Measurements from ENCODE around the gene MAP1LC3A. TPM values are rescaled to one million over a fixed set of nuclear protein-coding genes. Genes with fewer than 3 reads are reported as not detected.

The MAP1LC3A gene
- total and polyA plus RNA-seq, 4 donors = 4.9 to 38.8 (median 12.7) TPM

DNA sequence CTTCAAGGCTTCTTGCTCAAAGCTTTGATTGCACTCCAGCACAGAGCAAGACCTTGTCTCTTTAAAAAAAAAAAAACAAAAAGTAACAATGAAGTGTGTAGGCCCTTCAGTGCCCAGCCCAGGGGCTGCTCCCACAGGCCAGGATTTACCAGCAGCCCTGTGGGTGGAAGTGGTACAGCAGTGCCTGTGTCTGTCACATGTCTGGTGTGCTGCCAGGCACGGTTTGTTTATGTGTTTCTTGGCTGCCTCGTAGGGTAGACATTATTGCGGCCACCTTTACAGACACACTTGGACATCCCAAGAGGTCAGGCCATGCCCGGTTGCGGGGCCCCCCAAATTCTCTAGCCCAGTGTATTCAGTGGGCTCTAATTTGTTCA, 29.6 kb upstream of the MAP1LC3A start:
- 56% methylated on average over 5 of the region's 5 CpGs for WGBS
- Histone ChIP-seq H3K27me3 (ENCODE audit: control insufficient read depth in 4 of 4, insufficient read depth in 4 of 4, low read length in 3 of 4) (no peaks in the 10 kb centered on the region), H3K36me3 (ENCODE audit: control insufficient read depth in 4 of 4, insufficient read depth in 3 of 4, low read depth in 1 of 4, low read length in 3 of 4) (peaks cover 2 to 33% (median 23%) of the 10 kb centered on the region in 4 donors), H3K4me1 (ENCODE audit: control insufficient read depth in 4 of 4, insufficient read depth in 4 of 4, low read length in 3 of 4) (peaks cover 0 to 10% (median 2%) of the 10 kb centered on the region in 4 donors), H3K9ac (ENCODE audit: low read depth in 1 of 2, low read length in 2 of 2) (no peak overlapping the region), H3K9me3 (ENCODE audit: control insufficient read depth in 4 of 4, low read length in 3 of 4) (no peaks in the 10 kb centered on the region), H3K27ac (ENCODE audit: low read depth in 1 of 2, low read length in 2 of 2) (no peak overlapping the region), H3K4me3 (ENCODE audit: low read depth in 1 of 3, low read length in 3 of 3) (no peak overlapping the region)
- TF ChIP-seq HNF4A (conservative IDR thresholded peaks at IDR 0.05) (no peak), RAD21 (IDR thresholded peaks at IDR 0.05) (peak in 1 of 2 donors; percentile 6), FOXA2 (IDR thresholded peaks at IDR 0.05) (no peak), SP1 (IDR thresholded peaks at IDR 0.05) (no peak), RXRA (IDR thresholded peaks at IDR 0.05) (no peak)
- TF ChIP-seq, protein P1, sequence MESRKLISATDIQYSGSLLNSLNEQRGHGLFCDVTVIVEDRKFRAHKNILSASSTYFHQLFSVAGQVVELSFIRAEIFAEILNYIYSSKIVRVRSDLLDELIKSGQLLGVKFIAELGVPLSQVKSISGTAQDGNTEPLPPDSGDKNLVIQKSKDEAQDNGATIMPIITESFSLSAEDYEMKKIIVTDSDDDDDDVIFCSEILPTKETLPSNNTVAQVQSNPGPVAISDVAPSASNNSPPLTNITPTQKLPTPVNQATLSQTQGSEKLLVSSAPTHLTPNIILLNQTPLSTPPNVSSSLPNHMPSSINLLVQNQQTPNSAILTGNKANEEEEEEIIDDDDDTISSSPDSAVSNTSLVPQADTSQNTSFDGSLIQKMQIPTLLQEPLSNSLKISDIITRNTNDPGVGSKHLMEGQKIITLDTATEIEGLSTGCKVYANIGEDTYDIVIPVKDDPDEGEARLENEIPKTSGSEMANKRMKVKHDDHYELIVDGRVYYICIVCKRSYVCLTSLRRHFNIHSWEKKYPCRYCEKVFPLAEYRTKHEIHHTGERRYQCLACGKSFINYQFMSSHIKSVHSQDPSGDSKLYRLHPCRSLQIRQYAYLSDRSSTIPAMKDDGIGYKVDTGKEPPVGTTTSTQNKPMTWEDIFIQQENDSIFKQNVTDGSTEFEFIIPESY (IDR thresholded peaks at IDR 0.05) = no peak
- DNase-seq (ENCODE audit: low spot score) = no peak

DNA sequence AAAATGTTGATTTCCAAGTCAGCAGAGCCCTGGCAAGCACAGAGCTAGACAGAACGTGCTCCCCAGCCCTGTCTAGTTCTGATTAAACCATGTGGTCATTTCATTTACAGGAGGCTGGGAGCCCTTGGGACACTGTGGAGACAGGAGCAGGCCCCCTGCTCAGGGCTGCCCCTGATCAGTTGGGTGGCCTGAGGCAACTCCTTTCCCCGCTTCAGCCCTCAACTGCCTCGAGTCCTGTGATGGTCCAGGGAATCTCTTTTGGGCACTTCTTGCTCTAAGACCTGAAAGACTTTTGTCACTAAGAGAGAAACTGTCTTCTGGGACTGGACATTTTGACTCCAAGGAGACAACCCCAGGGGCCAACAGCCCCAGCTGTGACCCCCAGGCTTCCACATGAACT, 28.8 kb upstream of the MAP1LC3A start:
- H3K4me3 ChIP-seq (ENCODE audit: low read depth in 1 of 3, low read length in 3 of 3) = no peak overlapping the region
- no peak overlapping the region for H3K9ac ChIP-seq (ENCODE audit: low read depth in 1 of 2, low read length in 2 of 2)
- H3K9me3 ChIP-seq (ENCODE audit: control insufficient read depth in 4 of 4, low read length in 3 of 4) = no peaks in the 10 kb centered on the region
- 89% methylated on average over 3 of the region's 3 CpGs for WGBS
- TF ChIP-seq HNF4G (IDR thresholded peaks at IDR 0.05) = no peak
- TF ChIP-seq NR2F2 (IDR thresholded peaks at IDR 0.05) = no peak
- no peak for TF ChIP-seq RAD21 (IDR thresholded peaks at IDR 0.05)
- TF ChIP-seq TAF1 (conservative IDR thresholded peaks at IDR 0.05) = no peak
- no peak for TF ChIP-seq EGR1 (IDR thresholded peaks at IDR 0.05; ENCODE audit: low read depth in 2 of 2)
- no peak for DNase-seq (ENCODE audit: low spot score)
- H3K36me3 ChIP-seq (ENCODE audit: control insufficient read depth in 4 of 4, insufficient read depth in 3 of 4, low read depth in 1 of 4, low read length in 3 of 4) = peaks cover 3 to 38% (median 28%) of the 10 kb centered on the region in 4 donors
- H3K27ac ChIP-seq (ENCODE audit: low read depth in 1 of 2, low read length in 2 of 2) = no peak overlapping the region
- no peaks in the 10 kb centered on the region for H3K27me3 ChIP-seq (ENCODE audit: control insufficient read depth in 4 of 4, insufficient read depth in 4 of 4, low read length in 3 of 4)
- H3K4me1 ChIP-seq (ENCODE audit: control insufficient read depth in 4 of 4, insufficient read depth in 4 of 4, low read length in 3 of 4) = peaks cover 0 to 10% (median 2%) of the 10 kb centered on the region in 4 donors

DNA sequence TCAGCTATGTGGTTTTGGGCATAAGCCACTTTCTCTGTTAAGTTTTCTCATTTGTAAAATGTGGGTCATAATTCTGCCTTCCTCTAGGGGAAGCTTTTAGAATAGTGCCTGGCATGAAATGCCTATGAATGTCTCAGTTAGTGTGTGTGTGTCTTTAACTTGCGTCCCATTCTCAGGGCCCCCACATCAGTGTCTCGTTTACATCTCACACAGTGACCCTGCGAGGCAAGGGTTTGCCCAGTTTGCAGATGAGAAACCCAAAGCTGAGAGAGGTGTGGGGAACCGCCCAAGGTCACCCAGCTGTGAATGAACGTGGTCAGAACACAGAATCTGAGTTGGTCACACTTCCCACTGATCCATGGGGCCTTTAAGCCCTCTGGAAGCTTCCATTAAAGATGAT, 28.2 kb upstream of the MAP1LC3A start:
- peaks cover 4 to 44% (median 34%) of the 10 kb centered on the region in 4 donors for H3K36me3 ChIP-seq (ENCODE audit: control insufficient read depth in 4 of 4, insufficient read depth in 3 of 4, low read depth in 1 of 4, low read length in 3 of 4)
- 87% methylated on average over 5 of the region's 5 CpGs for WGBS
- H3K27me3 ChIP-seq (ENCODE audit: control insufficient read depth in 4 of 4, insufficient read depth in 4 of 4, low read length in 3 of 4) = no peaks in the 10 kb centered on the region
- TF ChIP-seq HNF4A (conservative IDR thresholded peaks at IDR 0.05) = no peak
- TF ChIP-seq SP1 (IDR thresholded peaks at IDR 0.05) = no peak
- TF ChIP-seq, protein P2, sequence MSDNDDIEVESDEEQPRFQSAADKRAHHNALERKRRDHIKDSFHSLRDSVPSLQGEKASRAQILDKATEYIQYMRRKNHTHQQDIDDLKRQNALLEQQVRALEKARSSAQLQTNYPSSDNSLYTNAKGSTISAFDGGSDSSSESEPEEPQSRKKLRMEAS (IDR thresholded peaks at IDR 0.05) = no peak
- TF ChIP-seq RXRA (IDR thresholded peaks at IDR 0.05) = no peak
- TF ChIP-seq, protein P3, sequence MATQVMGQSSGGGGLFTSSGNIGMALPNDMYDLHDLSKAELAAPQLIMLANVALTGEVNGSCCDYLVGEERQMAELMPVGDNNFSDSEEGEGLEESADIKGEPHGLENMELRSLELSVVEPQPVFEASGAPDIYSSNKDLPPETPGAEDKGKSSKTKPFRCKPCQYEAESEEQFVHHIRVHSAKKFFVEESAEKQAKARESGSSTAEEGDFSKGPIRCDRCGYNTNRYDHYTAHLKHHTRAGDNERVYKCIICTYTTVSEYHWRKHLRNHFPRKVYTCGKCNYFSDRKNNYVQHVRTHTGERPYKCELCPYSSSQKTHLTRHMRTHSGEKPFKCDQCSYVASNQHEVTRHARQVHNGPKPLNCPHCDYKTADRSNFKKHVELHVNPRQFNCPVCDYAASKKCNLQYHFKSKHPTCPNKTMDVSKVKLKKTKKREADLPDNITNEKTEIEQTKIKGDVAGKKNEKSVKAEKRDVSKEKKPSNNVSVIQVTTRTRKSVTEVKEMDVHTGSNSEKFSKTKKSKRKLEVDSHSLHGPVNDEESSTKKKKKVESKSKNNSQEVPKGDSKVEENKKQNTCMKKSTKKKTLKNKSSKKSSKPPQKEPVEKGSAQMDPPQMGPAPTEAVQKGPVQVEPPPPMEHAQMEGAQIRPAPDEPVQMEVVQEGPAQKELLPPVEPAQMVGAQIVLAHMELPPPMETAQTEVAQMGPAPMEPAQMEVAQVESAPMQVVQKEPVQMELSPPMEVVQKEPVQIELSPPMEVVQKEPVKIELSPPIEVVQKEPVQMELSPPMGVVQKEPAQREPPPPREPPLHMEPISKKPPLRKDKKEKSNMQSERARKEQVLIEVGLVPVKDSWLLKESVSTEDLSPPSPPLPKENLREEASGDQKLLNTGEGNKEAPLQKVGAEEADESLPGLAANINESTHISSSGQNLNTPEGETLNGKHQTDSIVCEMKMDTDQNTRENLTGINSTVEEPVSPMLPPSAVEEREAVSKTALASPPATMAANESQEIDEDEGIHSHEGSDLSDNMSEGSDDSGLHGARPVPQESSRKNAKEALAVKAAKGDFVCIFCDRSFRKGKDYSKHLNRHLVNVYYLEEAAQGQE (IDR thresholded peaks at IDR 0.05) = no peak
- no peak for TF ChIP-seq HNF4G (IDR thresholded peaks at IDR 0.05)
- TF ChIP-seq FOXA2 (IDR thresholded peaks at IDR 0.05) = no peak
- no peak for TF ChIP-seq RAD21 (IDR thresholded peaks at IDR 0.05)
- no peak for TF ChIP-seq TAF1 (conservative IDR thresholded peaks at IDR 0.05)
- TF ChIP-seq, protein P1 (IDR thresholded peaks at IDR 0.05) = no peak
- TF ChIP-seq GABPA (IDR thresholded peaks at IDR 0.05 in 1 of 2, conservative IDR thresholded peaks at IDR 0.05 in 1 of 2) = no peak
- no peak for TF ChIP-seq JUND (IDR thresholded peaks at IDR 0.05)
- TF ChIP-seq FOXA1 (IDR thresholded peaks at IDR 0.05) = no peak
- TF ChIP-seq EGR1 (IDR thresholded peaks at IDR 0.05; ENCODE audit: low read depth in 2 of 2) = no peak
- TF ChIP-seq, protein P4, sequence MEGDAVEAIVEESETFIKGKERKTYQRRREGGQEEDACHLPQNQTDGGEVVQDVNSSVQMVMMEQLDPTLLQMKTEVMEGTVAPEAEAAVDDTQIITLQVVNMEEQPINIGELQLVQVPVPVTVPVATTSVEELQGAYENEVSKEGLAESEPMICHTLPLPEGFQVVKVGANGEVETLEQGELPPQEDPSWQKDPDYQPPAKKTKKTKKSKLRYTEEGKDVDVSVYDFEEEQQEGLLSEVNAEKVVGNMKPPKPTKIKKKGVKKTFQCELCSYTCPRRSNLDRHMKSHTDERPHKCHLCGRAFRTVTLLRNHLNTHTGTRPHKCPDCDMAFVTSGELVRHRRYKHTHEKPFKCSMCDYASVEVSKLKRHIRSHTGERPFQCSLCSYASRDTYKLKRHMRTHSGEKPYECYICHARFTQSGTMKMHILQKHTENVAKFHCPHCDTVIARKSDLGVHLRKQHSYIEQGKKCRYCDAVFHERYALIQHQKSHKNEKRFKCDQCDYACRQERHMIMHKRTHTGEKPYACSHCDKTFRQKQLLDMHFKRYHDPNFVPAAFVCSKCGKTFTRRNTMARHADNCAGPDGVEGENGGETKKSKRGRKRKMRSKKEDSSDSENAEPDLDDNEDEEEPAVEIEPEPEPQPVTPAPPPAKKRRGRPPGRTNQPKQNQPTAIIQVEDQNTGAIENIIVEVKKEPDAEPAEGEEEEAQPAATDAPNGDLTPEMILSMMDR (IDR thresholded peaks at IDR 0.05; ENCODE audit: low read depth, low read length, missing input control) = no peak
- no peak for TF ChIP-seq ATF3 (IDR thresholded peaks at IDR 0.05)
- no peak overlapping the region for H3K9ac ChIP-seq (ENCODE audit: low read depth in 1 of 2, low read length in 2 of 2)
- H3K4me3 ChIP-seq (ENCODE audit: low read depth in 1 of 3, low read length in 3 of 3) = no peak overlapping the region
- peaks cover 0 to 9% (median 2%) of the 10 kb centered on the region in 4 donors for H3K4me1 ChIP-seq (ENCODE audit: control insufficient read depth in 4 of 4, insufficient read depth in 4 of 4, low read length in 3 of 4)
- no peak overlapping the region for H3K27ac ChIP-seq (ENCODE audit: low read depth in 1 of 2, low read length in 2 of 2)
- H3K9me3 ChIP-seq (ENCODE audit: control insufficient read depth in 4 of 4, low read length in 3 of 4) = no peaks in the 10 kb centered on the region
- no peak for DNase-seq (ENCODE audit: low spot score)

All from liver (tissue), 9 donors.